WI38 (cell line): ENCODE data around the gene ABCB9.

Source experiments
- H3K4me3 ChIP-seq: 2 replicates; pipeline ENCODE4 v1.5.1; 2011; ENCODE audit warnings: low read depth, mild to moderate bottlenecking, control low read depth, low read length
- CTCF ChIP-seq: IDR thresholded peaks from 2 replicates; pipeline ENCODE4 v1.5.1; 2012; ENCODE audit warnings: low read depth, mild to moderate bottlenecking, control low read depth, low read length

The ABCB9 gene

GRCh38 chr12:122959566-122960192 lies 6.6 kb downstream of the ABCB9 start:
- TF ChIP-seq CTCF: no peak
- no peak overlapping the region for H3K4me3 ChIP-seq

GRCh38 chr12:122958198-122958888 lies 7.9 kb downstream of the ABCB9 start:
- no peak overlapping the region for H3K4me3 ChIP-seq
- no peak for TF ChIP-seq CTCF

- H3K4me3 ChIP-seq: no peak overlapping the region
- no peak for TF ChIP-seq CTCF
These were observed 10.2 kb downstream of the ABCB9 start for GRCh38 chr12:122956035-122956434.

DNA sequence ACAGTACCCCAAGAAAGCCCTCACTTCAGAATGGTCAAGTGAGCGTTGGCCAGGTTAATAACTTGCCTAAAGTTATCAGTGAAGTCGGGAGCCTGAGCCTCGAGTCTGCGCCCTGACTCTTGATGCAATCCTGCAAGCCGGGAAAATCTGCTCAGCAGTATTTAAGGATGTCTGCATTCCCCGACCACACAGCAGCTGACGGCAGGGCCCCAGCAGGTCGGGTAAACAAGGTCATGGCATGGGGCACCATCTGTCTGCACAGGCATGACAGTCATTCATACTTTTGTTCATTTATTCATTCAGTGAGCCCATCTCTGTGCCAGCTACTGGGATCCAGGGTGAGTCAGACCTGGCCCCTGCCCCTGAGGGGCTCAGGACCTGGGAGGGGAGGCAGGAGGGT lies 11.1 kb downstream of the ABCB9 start:
- TF ChIP-seq CTCF: no peak

GRCh38 chr12:122951979-122952892 lies 14.0 kb downstream of the ABCB9 start:
- H3K4me3 ChIP-seq: no peak overlapping the region
- TF ChIP-seq CTCF: peak; percentile 87

More for the DNA sequence above, 11.1 kb downstream of the ABCB9 start:
- no peak overlapping the region for H3K4me3 ChIP-seq

DNA sequence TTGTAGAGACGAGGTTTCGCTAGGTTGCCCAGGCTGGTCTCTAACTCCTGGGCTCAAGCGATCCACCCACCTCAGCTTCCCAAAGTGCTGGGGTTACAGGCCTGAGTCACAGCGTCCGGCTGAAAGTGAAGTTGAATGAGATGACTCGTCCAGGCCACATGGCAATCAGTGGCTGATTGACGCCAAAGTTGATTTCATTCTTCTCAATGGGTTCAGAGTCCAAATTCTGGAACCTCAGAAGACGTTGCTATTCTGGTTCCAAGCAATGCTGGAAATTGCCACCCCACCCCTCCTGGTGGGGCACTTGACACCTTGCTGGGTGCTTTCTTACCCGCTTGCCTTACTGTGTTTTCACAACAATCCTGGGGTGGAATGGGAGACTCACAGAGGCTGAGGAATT lies 14.9 kb downstream of the ABCB9 start:
- no peak for TF ChIP-seq CTCF

More for the DNA sequence above, 14.9 kb downstream of the ABCB9 start:
- no peak overlapping the region for H3K4me3 ChIP-seq
